ENCODE measurements around the gene DYNC1H1.

- TF ChIP-seq EZH2 (IDR thresholded peaks at IDR 0.05; ENCODE audit: borderline replicate concordance, low read depth, low read length, poor library complexity, severe bottlenecking) (no peak), CTCF (conservative IDR thresholded peaks at IDR 0.05; ENCODE audit: low read depth, low read length) (no peak)
These were observed 129.7 kb downstream of the DYNC1H1 start for GRCh38 chr14:102094101-102094500.
